OCI-M2 (cell line): ENCODE data around the gene FBN1.

Experiments used
- DNase-seq: peaks from one replicate; lab custom pipeline; 2025; ENCODE audit not compliant: unreplicated experiment; lab: John Stamatoyannopoulos, UW

The FBN1 gene

DNA sequence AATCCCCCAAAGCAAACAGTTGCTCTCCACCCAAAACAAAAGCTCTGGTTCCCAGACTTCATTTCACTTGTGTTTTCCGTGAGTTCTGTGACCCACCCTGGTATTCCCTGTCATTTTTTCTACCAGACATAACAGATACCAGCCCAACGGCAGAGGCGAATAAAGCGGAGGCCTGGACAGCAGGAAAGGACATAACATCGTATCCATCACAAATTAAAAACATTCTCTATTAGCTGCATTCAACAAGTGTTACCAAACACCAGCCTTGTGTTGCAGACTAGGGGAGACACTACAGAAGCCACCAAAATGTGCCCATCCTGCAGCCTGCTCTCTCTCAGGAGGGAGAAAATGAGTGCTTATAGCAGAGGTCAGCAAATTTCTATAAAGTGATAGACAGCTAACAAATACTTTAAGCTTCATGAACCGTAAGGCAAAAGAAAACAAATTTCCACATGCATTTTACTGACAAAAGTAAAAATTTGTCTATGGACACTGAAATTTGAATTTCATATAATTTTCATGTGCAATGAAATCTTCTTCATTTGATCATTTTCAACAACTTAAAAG lies 7.1 kb upstream of the FBN1 start:
- no peak for DNase-seq

DNA sequence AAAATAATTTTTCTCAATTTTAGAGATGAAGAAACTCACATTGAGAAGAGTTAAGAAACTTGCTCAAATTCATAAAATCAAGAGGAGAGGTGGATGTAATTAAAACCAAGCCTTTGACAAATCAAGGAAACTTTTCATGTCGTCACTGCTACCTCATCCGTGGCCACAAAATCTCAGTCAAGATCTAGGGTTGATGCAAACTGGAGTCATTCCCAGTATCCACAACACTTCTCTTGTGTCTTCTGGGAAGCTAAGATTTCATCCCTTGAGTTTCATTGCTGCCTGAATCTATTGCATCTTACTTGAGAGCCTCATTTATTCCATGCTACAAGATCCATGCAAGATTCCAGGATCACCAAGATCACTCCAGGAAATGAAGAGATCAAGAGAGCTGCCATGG lies 5.4 kb upstream of the FBN1 start:
- DNase-seq, result no peak

DNA sequence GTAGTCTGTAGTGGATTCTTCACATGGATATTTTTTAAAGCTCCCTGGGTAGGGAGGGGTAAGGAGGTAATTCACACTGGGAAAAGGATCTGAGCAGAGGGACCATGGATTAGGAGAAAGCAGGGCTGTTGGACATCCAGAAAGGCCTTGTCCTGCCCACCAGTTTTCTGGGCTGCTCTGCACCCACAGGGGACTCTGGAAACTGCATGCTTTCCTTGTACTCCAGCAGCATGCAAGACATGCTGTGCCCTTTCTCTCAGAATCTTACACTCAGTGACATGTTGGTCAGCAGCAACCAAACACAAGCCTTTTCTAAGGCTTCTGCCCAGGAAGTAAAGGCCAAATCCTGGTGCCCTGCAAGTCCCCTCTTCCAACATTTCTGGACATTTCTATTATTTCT lies 2.5 kb upstream of the FBN1 start:
- no peak for DNase-seq

DNA sequence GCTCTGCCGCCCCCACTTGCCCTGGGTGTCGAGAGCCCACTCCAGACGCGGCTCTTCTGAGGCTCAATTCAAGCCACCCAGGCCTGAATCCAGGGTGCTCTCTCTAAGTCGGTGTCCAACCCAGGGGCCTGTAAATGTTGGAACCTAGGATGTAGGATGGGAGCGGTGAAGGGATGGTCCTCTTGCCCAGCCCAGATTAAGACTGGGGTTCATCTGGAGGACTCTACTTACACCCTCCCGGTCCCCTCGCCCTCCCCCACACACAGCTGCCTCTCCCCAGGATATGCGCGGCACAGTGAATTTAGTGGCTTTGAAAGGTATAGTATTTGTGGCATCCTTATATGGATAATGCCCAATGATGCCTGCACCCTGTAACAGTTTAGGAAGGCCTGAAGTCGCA lies 822 bp upstream of the FBN1 start:
- no peak for DNase-seq

DNA sequence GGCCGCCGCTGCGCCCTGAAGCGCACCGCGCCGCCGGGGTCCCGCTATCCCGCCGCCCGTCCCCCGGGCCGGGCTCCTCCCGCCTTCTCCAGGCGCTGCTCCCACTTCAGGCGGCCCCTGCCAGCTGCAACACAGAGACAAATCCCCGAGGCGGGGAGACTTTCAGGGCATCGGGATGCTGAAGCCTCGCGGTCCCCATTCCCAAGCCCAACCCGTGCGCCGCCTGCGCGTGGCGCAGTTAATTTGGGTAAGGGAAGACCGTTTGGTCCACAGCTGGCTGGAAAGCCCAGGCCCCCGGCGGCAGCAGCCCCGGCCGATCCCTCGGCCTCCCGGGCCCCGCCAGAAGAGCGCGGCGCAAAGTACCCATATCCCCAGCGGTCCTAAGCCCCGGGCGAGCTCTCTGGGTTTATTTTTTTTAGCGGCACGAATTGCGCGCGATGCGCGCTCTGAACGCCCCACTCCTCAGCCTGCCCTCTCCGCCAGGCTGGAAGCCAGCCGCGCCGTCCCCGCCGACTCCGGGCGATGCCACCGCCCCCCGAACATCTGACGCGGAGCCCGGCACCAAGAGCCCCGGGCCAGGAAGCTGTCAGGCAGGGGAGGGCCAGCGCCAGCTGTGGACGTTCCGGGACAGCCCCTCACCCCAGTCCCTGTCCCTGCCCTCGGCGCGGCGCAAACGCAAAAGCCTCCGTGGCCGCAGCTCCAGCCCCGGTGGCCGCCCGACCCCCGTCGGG lies 517 bp downstream of the FBN1 start:
- DNase-seq, result no peak

DNA sequence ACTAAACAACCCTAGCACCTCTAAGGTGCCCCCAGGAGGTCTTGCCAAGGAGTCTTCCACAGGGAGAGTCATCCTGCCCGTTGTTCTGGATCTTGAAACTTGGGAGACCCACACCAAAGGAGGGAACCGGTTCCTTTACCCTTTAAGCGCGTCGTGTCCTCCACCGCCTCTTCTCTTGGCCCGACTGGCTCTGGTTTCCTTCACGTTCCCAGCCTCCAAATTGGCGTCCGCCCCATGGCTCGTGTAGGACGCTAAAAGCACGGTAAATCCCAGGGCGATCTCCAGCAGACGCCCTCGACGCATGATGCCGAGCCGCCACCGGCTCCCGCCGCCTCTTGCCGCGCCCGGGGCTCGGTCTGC lies 1.1 kb downstream of the FBN1 start:
- DNase-seq, result no peak

DNA sequence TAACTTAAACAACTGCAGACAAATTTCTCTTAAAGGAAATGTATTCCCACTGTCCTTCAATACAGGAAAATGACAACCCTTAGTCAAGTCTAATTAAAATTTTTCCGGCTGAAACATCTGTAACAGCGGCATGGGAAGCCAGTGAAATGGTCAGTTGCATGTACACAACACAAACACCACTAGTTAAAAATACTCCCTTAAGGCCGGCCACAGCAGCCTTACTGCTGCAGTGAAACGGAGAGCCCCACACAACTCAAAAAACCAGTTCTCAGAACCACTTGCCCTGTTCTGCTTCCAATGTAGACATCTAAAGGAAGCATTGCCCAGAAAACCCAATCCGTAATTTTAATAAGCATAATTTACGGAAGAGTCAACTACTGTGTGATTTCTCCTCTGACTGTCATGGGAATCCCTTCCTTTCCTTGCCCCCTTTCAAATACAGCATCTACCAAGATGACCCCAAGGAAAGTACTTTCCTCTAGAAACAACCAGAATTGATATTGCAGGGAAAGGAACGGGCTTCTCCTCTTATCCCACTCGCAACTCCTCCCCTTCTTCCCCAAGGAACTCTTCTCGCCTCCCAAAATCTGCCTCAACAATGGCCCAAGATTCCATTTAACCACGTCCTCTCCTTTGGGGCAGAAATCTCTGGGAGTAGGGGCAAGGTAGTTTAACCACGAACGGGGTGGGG lies 1.6 kb downstream of the FBN1 start:
- no peak for DNase-seq

DNA sequence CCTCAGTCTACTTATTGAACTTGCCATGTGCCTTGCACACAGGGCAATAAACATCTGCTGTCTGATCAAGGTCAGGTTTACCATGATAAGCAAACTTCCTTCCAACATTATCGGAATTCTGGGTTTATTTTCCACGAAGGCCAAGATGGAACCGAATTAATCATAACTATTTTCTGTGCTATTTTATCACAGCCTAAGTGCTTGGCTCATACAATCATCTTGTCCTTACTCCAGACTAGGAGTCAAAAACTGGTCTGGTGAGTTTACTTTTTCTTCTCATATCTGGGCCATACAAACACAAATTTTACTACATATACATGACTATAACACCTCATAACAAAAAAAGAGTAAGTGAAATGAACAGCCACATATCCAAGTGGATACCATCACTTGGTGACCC lies 2.3 kb downstream of the FBN1 start:
- DNase-seq, result no peak

DNA sequence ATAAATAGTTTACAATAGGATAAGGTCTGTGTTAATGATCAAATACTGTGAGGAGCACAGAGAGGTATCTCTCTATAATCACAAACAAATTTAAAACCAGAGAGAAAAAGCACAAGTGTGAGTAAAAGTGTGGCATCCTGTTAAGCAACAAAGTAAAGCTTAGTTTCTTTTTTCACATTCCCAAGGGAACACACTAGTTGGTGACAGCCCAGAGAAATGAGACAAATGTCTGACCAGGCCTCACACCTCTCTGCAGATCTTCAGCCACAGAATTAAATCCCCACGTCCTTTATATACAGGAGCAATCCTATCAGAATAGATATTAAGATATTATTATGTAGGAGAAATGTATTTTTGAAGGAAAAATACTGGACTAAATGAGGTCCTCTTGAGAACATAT lies 2.7 kb downstream of the FBN1 start:
- DNase-seq, result no peak

DNA sequence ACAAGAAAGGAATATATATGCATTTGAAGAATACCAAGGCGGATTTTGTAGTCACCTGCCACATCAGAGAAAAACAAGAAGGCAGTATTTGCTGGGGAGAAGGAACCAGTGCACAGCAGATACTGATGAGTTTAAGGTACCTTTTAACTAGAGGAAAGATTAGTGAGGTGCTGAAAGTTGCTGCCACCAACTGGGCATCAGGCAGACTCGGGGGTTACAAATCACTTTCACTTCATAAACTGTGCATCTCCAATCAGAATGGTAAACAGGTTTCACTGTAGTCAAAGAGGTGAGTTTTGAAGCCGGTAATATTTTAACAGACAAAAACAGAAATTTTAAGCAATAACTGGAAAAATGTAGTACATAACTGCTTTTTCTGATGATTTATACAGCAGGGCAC lies 4.1 kb downstream of the FBN1 start:
- no peak for DNase-seq

DNA sequence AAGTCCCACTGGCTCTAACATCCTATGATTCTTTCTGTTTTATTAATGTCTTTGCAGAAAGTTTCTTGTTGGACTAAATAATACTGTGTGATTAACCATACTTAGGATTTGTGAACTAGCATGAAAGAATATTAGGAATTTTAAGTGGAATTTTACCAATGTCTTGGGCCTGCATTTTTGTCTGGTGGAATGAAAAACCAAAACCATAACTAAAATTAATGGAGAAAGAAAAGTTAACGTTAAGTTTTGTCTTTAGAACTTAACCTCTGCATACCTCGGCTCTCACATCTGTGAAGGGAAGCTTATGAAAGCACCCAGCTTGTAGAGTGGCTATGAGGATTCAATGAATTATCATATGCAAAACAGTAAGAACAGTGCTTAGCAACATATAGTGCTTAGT lies 6.5 kb downstream of the FBN1 start:
- no peak for DNase-seq

DNA sequence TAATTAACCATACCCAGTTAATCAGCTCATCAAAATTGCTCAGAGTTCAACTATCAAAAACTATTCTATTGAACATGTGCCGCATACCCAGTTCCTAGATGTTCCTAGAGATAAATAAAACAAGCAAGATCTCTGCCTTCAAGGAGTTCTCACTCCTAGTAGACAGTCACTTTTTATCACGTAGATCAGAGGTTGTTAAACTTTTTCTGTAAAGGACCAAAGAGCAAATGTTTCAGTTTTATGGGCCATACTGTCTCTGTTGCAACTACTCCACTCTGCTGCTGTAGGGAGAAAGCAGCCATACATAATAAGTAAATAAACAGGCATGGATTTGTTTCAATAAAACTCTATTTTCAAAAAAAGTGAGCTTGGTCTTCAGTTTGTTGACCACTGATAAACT lies 7.9 kb downstream of the FBN1 start:
- DNase-seq, result no peak

DNA sequence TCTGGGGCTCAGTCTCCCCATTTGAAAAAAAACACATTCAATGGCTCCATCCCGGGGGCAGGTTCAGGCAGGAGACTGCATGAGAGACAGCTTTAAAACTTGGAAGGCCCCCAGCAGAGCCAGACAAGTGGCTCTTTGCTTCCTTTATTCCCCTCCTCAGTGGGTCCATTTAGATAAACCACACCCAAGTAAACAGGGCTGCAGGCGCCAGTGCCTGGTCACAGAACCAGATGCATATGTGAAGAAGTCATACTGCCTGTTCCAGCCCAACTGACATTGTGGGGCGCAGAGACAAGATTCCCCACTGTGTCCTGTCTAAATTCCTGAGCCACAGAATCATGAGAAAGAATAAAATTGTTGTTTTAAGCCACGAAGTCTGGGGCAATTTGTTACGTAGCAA lies 9.0 kb downstream of the FBN1 start:
- no peak for DNase-seq

DNA sequence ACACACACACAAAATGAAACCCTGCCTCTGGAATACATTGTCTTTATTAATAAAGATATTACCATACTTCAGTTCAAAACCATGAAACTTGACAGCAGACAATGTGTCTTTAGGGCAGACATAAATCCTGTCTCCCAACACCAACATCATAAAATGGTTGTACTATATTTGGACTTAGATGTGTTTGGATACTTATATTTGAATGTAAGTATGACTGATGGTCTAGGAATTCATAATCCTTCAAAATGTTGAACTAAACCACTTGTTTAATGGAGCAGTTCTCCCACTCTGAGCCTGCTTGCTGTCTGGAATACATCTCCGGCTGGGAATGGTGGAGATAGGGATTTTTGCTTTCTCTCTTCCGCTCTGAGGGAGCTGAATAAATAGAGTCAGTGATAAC lies 10.6 kb downstream of the FBN1 start:
- DNase-seq, result no peak

DNA sequence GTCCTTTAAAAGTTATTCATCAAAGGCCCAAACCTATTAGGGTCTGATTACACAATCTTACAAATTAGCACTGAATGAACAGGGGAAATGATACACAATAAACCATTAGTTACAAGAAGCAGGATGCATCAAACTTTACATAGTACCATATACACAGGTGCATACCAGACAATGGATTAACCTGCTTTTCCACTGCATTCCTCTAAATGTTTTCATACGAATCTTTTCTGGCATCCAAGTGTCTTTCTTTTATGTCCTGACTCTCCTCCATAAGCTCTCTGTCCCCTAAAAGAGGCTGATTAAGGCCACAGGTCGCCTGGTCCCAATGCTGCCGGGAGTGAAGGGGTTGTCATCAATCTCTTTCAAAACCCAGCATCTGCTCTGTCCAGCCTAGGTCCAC lies 11.4 kb downstream of the FBN1 start:
- no peak for DNase-seq

DNA sequence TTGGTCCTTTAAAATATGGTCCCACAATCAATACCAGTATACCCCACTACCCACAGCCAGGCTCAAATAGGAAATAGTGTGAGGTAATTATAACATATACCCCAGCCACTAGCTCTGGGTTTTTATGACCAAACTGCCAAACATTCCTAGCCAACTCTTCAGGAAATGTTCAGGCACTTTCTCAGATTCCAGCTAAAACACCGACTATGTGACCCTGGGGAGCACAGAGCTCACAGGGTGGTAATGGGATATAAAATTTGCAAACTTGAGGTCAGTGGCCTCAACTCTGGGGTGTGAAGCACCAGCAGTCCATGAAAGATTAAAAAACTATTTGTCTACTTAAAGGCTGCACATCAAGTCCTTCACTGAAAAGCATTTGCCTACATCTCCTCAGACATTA lies 12.9 kb downstream of the FBN1 start:
- no peak for DNase-seq

DNA sequence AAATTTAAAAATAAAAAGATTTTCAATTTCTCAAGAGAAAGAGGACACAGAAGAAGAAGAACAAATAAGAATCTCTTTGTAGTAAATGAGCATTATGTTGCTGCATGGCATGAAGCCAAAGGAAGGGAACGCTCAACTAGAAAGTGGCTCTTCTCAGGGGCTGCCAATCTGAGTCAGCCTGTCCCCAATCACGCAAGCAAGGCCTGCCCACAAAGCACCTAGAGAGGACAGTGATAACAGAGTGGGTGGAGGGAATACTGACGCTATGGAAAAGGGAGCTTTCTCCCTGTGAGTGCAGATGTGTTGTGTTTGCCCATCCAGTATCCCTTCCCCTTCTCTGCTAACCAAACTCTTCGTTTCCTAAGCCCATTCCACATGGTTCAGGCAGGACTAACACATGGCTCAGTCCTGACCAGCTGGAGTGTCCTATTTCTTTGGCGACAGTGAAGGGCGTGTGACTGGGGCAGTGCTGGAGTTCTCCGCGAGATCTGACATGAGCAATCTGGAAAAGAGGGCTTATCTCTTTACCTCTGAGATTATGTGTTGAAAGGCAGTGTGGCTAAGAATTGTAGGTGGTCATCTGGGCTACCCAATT lies 14.2 kb downstream of the FBN1 start:
- DNase-seq, result no peak

DNA sequence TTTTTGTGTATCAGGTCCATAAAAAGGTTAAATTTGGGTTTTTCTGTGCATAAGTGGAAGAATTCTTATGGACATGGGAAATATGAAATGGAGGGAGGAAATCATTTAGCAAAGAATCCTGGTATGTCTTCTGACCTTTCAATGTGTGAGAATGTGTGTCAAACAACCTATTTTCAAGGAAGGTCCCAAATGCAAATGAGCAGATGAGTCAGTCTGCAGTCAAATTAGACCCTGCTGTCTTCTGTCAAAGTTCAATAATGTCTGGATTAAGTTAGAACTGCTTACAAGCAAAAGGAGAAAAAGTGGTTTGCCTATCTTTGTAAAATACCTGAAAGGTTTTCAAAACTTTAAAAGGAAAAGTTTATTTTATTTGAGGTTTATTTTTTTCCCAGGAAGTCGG lies 15.3 kb downstream of the FBN1 start:
- DNase-seq, result no peak

DNA sequence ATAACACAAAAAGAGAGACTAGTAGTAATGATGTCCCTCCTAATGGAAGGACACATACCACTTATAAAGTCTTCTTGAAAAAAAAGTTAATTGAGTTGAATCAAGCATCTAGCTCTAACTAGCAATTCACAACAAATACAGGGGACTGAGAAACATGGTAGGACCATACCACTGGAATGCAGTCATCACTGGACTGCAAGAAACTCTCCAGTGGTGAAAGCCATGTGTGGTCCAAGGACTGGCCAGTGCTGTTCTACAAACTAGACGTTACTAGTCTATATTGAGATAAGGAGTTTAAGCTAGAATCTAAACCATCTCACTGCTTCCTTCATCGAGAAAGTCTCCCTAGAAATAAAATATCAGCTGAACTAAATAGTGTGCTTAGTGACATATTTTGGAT lies 16.7 kb downstream of the FBN1 start:
- no peak for DNase-seq

DNA sequence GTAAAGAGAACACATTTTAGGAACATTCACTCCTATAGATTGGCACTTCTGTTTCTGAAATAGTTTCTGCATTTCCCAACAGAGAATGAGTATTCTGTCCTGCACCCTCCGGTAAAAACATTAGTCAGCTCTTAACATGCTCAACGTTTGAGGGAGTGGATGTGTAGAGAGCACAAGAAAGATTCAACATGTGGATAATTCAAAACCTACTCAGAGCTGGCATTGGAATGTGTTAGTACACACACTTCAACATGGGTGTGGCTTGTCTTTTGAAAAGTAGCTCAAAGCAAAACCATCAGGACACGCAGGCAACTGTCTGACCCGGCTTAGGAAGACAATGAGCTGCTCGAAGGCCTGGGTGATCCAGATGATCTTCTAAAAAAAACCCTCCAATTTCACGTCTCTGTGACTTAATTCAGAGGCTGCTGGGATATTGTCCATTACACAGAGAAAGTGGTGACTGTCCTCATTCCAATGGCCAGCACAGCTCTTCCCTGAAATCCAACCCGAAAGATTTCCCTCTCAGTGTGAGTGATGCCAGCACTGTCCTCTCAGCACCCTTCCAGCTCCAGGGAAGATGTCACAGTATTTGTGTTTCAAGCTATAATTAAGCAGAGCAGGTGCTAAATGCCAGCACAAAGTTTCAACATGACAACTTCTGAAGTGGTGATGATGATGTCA lies 18.1 kb downstream of the FBN1 start:
- no peak for DNase-seq

DNA sequence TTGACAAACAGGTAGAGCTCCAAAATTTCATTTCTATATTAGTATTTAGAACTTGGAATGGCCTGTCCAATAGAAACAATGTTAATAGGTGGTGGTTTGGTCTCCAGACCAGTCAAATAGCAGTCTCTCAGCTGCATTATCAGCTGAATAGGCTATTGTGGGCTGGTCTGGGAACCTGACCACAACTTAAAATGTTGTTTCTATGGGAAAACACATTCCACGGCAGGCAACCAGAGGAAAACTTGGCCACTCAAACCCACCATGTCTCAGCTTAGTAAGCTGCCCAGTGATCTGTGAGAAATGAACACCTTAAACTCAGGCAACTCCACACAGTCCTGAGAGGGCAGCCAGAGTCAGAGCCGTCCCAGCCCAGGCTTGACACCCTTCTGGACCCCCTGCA lies 20.4 kb downstream of the FBN1 start:
- DNase-seq, result no peak

DNA sequence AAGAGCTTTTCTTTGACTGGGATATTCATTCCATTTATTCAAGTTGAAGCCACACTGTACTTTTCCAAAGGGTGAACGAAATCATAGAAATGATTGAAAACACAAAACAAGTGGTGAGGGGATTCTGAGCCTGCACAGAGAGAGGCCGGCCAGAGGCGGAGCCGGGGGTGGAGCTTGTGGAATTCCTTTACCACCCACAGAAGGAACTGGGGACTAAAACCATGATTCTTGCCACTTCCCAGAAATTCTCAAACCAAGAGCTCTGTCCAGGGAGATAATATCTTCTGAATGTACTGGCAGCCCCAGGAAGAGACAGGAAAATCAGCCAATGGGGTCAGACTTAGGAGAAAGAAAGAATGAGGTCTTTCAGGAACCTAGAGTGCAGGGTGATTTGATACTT lies 20.8 kb downstream of the FBN1 start:
- no peak for DNase-seq
